Measurements from ENCODE around the gene ATP12A.

DNA sequence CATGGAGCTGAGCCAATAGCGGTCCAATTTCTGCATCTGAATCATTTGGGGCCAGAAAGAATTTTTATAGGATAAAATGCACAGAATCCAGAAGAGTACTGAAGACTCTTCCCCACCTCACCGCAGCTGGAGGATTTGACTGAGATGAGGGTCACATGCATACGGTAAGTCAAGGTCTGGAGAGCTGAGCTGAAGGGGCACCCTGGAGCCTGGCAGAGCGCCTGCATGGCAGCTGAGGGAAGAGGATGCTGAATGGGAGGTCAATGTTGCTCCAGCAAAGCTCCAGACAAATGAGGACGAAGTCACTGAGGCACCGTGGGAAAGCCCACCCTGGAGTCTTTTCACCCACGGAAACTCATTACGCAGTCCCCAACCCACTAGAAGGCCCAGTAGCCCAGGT is 43.4 kb upstream of the ATP12A start:
- TF ChIP-seq, protein P1, sequence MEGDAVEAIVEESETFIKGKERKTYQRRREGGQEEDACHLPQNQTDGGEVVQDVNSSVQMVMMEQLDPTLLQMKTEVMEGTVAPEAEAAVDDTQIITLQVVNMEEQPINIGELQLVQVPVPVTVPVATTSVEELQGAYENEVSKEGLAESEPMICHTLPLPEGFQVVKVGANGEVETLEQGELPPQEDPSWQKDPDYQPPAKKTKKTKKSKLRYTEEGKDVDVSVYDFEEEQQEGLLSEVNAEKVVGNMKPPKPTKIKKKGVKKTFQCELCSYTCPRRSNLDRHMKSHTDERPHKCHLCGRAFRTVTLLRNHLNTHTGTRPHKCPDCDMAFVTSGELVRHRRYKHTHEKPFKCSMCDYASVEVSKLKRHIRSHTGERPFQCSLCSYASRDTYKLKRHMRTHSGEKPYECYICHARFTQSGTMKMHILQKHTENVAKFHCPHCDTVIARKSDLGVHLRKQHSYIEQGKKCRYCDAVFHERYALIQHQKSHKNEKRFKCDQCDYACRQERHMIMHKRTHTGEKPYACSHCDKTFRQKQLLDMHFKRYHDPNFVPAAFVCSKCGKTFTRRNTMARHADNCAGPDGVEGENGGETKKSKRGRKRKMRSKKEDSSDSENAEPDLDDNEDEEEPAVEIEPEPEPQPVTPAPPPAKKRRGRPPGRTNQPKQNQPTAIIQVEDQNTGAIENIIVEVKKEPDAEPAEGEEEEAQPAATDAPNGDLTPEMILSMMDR (IDR thresholded peaks at IDR 0.05; ENCODE audit: insufficient read depth, low read length, poor library complexity, severe bottlenecking): no peak
- TF ChIP-seq EZH2phosphoT487 (conservative IDR thresholded peaks at IDR 0.05; ENCODE audit: low read length): no peak
